Keratinocyte (primary cell): ENCODE data around the gene KARS1. TPM values are rescaled to one million over a fixed set of nuclear protein-coding genes. Genes with fewer than 3 reads are reported as not detected.
"Not testable (repeated sequence)": the region's sequence is repeated elsewhere in the genome, so short reads cannot be mapped to it uniquely, and the experiment has no call there.

Source experiments
- DNase-seq: peaks from one replicate; pipeline ENCODE4 v3.0.0-alpha.2; 2011; ENCODE audit warnings: low read depth, missing footprints, low spot score
- FAIRE-seq: peaks from 2 replicates; lab custom pipeline; 2011; peaks lifted over from hg19 to GRCh38; lab: Jason Lieb, UNC
- H2AFZ ChIP-seq: 2 replicates; pipeline ENCODE4 v1.6.0; 2012; ENCODE audit warnings: low read length, control low read depth, inconsistent platforms; ENCODE audit not compliant: control insufficient read depth
- H3K27ac ChIP-seq: 2 replicates; pipeline ENCODE4 v1.5.1; 2011; ENCODE audit warnings: low read length; ENCODE audit not compliant: control insufficient read depth, insufficient read depth
- H3K27me3 ChIP-seq: 3 replicates; pipeline ENCODE4 v1.6.0; 2011; ENCODE audit warnings: low read length; ENCODE audit not compliant: control insufficient read depth, insufficient read depth; ENCODE audit errors: extremely low read depth
- H3K36me3 ChIP-seq, 2 experiments: 2 replicates in 1 of 2; 3 replicates in 1 of 2; pipeline ENCODE4 v1.5.1; 2011; ENCODE audit warnings: low read length in 2 of 2, mild to moderate bottlenecking in 1 of 2; ENCODE audit not compliant: control insufficient read depth in 2 of 2, insufficient read depth in 2 of 2; ENCODE audit errors: extremely low read depth in 1 of 2
- H3K4me1 ChIP-seq: 3 replicates; pipeline ENCODE4 v1.5.1; 2011; ENCODE audit warnings: low read length; ENCODE audit not compliant: control insufficient read depth, insufficient read depth; ENCODE audit errors: extremely low read depth
- H3K4me2 ChIP-seq: 3 replicates; pipeline ENCODE4 v1.6.0; 2011; ENCODE audit warnings: low read depth, low read length; ENCODE audit not compliant: control insufficient read depth, insufficient read depth; ENCODE audit errors: extremely low read depth
- H3K4me3 ChIP-seq, 3 experiments: fragments of 200-600 bp in 1 of 3; sonication (generic) in 1 of 3; 2 replicates in 2 of 3; 3 replicates in 1 of 3; pipeline ENCODE4 v1.5.1; 2011 to 2016; ENCODE audit warnings: low read length in 3 of 3, mild to moderate bottlenecking in 3 of 3, control low read depth in 2 of 3, inconsistent platforms in 1 of 3, low read depth in 1 of 3, mixed read lengths in 1 of 3, mixed run types in 1 of 3, moderate library complexity in 1 of 3; ENCODE audit not compliant: control insufficient read depth in 2 of 3, insufficient read depth in 2 of 3; ENCODE audit errors: extremely low read depth in 1 of 3
- H3K79me2 ChIP-seq: 2 replicates; pipeline ENCODE4 v1.6.0; 2012; ENCODE audit warnings: low read length; ENCODE audit not compliant: control insufficient read depth, insufficient read depth
- H3K9ac ChIP-seq: 3 replicates; pipeline ENCODE4 v1.6.0; 2011; ENCODE audit warnings: low read length; ENCODE audit not compliant: control insufficient read depth, insufficient read depth; ENCODE audit errors: extremely low read depth
- H3K9me1 ChIP-seq: 3 replicates; pipeline ENCODE4 v1.6.0; 2011; ENCODE audit warnings: low read length; ENCODE audit not compliant: control insufficient read depth, insufficient read depth; ENCODE audit errors: extremely low read depth
- H3K9me3 ChIP-seq: 2 replicates; pipeline ENCODE4 v1.5.1; 2012; ENCODE audit warnings: low read depth, low read length; ENCODE audit not compliant: control insufficient read depth
- H4K20me1 ChIP-seq: 3 replicates; pipeline ENCODE4 v1.6.0; 2011; ENCODE audit warnings: low read length; ENCODE audit not compliant: control insufficient read depth, insufficient read depth; ENCODE audit errors: extremely low read depth
- EZH2 ChIP-seq: IDR thresholded peaks from one replicate; pipeline ENCODE4 v1.6.1; 2012; ENCODE audit warnings: inconsistent platforms, mild to moderate bottlenecking, low read length, moderate library complexity
- dilution Hi-C: fragments of 300-500 bp; cut with MboI; formaldehyde crosslinking; loops from one replicate; pipeline ENCODE4 v1.7.0; 2020; ENCODE audit warnings: low sequenced_read_pairs; ENCODE audit not compliant: extremely low pct_ligation_motif_present
- polyA plus RNA-seq, 5 experiments: library from polyadenylated mRNA; depleted of rRNA in 3 of 5; stranded (reverse) in 3 of 5; stranded (forward) in 1 of 5; unstranded in 1 of 5; fragments of >200 nt; gene quantifications; 1 replicate in 1 of 5; 2 replicates in 3 of 5; 3 replicates in 1 of 5; pipeline versions ENCODE4 v1.2.1 to v1.2.3, GENCODE V29; 2011 to 2012; ENCODE audit warnings: missing spikeins in 2 of 5, low read depth in 1 of 5, low replicate concordance in 1 of 5
- TF ChIP-seq, protein P1 (sequence below), 3 experiments: IDR thresholded peaks in 1 of 3; conservative IDR thresholded peaks in 1 of 3; optimal IDR thresholded peaks in 1 of 3; 2 replicates in 2 of 3; 3 replicates in 1 of 3; pipeline versions ENCODE3 to v1.5.1; 2011; ENCODE audit warnings: low read length in 3 of 3, mild to moderate bottlenecking in 3 of 3, moderate library complexity in 2 of 3, control low read depth in 1 of 3, inconsistent platforms in 1 of 3; ENCODE audit not compliant: insufficient read depth in 2 of 3; ENCODE audit errors: extremely low read depth in 1 of 3

Gene KARS1
- polyA plus RNA-seq, 1 donor (not counting 4 experiments of a cell fraction or from before 2014, with no cell fraction given) = 206 TPM

- dilution Hi-C loops = no loop called here
- no peak overlapping the region for H2AFZ ChIP-seq
- H4K20me1 ChIP-seq = no peaks in the 10 kb centered on the region
- no peaks in the 10 kb centered on the region for H3K9me1 ChIP-seq
- H3K9ac ChIP-seq = no peak overlapping the region
- no peaks in the 10 kb centered on the region for H3K9me3 ChIP-seq
- DNase-seq = no peak
- H3K4me2 ChIP-seq = no peak overlapping the region
- H3K4me1 ChIP-seq = peaks cover 3% of the 10 kb centered on the region
- no peak for TF ChIP-seq EZH2
- TF ChIP-seq, protein P1, sequence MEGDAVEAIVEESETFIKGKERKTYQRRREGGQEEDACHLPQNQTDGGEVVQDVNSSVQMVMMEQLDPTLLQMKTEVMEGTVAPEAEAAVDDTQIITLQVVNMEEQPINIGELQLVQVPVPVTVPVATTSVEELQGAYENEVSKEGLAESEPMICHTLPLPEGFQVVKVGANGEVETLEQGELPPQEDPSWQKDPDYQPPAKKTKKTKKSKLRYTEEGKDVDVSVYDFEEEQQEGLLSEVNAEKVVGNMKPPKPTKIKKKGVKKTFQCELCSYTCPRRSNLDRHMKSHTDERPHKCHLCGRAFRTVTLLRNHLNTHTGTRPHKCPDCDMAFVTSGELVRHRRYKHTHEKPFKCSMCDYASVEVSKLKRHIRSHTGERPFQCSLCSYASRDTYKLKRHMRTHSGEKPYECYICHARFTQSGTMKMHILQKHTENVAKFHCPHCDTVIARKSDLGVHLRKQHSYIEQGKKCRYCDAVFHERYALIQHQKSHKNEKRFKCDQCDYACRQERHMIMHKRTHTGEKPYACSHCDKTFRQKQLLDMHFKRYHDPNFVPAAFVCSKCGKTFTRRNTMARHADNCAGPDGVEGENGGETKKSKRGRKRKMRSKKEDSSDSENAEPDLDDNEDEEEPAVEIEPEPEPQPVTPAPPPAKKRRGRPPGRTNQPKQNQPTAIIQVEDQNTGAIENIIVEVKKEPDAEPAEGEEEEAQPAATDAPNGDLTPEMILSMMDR (optimal IDR thresholded peaks at IDR 0.05 in 1 of 3, IDR thresholded peaks at IDR 0.05 in 1 of 3, conservative IDR thresholded peaks at IDR 0.05 in 1 of 3; ENCODE audit: extremely low read depth in 1 of 3, insufficient read depth in 2 of 3, low read length in 3 of 3) = no peak
- H3K36me3 ChIP-seq = peaks cover 2 to 15% of the 10 kb centered on the region in 2 experiments
- no peak for FAIRE-seq
- no peak overlapping the region for H3K4me3 ChIP-seq
- H3K27me3 ChIP-seq = no peaks in the 10 kb centered on the region
- H3K79me2 ChIP-seq = no peaks in the 10 kb centered on the region
- no peak overlapping the region for H3K27ac ChIP-seq
These were observed 53.3 kb downstream of the KARS1 start for GRCh38 chr16:75593825-75594820.

DNA sequence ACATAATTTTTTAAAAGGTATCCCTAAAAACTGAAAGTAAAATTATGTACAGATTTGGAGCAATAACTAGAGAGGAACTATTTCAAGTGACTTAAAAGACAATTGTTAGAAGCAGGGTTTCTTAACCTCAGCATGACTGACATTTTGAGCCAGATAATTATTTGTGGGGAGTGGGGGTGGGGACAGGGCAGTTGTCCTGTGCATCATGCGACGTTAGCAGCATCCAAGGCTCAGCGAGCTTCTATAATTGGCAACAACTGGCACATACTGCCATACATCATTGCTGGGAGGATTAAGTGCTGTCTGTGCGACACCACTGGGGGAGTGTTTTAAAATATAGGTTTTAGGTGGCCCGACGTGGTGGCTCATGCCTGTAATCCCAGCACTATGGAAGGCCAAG, 54.2 kb downstream of the KARS1 start:
- no peak for FAIRE-seq
- TF ChIP-seq, protein P1 (optimal IDR thresholded peaks at IDR 0.05 in 1 of 3, IDR thresholded peaks at IDR 0.05 in 1 of 3, conservative IDR thresholded peaks at IDR 0.05 in 1 of 3; ENCODE audit: extremely low read depth in 1 of 3, insufficient read depth in 2 of 3, low read length in 3 of 3) = no peak
- TF ChIP-seq EZH2 = no peak

GRCh38 chr16:75591927-75592326, 55.5 kb downstream of the KARS1 start:
- H3K9me1 ChIP-seq, H3K27ac ChIP-seq, H3K27me3 ChIP-seq, H3K4me1 ChIP-seq, DNase-seq, H3K9me3 ChIP-seq, H3K79me2 ChIP-seq, H3K9ac ChIP-seq, H2AFZ ChIP-seq, FAIRE-seq, H3K4me3 ChIP-seq, dilution Hi-C loops, H4K20me1 ChIP-seq, H3K4me2 ChIP-seq: not testable (repeated sequence)
- H3K36me3 ChIP-seq = peaks cover 2 to 12% of the 10 kb centered on the region in 2 experiments

More for the DNA sequence above, 54.2 kb downstream of the KARS1 start:
- H3K36me3 ChIP-seq = peaks cover 2 to 12% of the 10 kb centered on the region in 2 experiments
- H3K4me2 ChIP-seq = no peak overlapping the region
- no peak overlapping the region for H3K27ac ChIP-seq
- H4K20me1 ChIP-seq = no peaks in the 10 kb centered on the region
- no peak for DNase-seq
- H3K79me2 ChIP-seq = no peaks in the 10 kb centered on the region
- no peaks in the 10 kb centered on the region for H3K27me3 ChIP-seq
- no peaks in the 10 kb centered on the region for H3K9me3 ChIP-seq
- H3K9me1 ChIP-seq = no peaks in the 10 kb centered on the region
- H3K4me3 ChIP-seq = no peak overlapping the region
- H3K4me1 ChIP-seq = peaks cover 3% of the 10 kb centered on the region
- no peak overlapping the region for H3K9ac ChIP-seq
- dilution Hi-C loops = no loop called here
- H2AFZ ChIP-seq = no peak overlapping the region
